Ishikawa (cell line): Measurements from ENCODE around the gene OPCML.

Source experiments
- EGR1 ChIP-seq: IDR thresholded peaks from 2 replicates; pipeline ENCODE4 v1.6.1; 2012
- EP300 ChIP-seq: IDR thresholded peaks from 2 replicates; pipeline ENCODE4 v1.6.1; 2012; ENCODE audit warnings: borderline replicate concordance
- REST ChIP-seq: IDR thresholded peaks from 2 replicates; pipeline ENCODE4 v1.6.1; 2012; ENCODE audit warnings: low read depth, mild to moderate bottlenecking
- TAF1 ChIP-seq: IDR thresholded peaks from 2 replicates; pipeline ENCODE4 v1.6.1; 2012; ENCODE audit warnings: low read depth, mild to moderate bottlenecking
- USF1 ChIP-seq: IDR thresholded peaks from 2 replicates; pipeline ENCODE4 v1.6.1; 2012
- YY1 ChIP-seq: IDR thresholded peaks from 2 replicates; pipeline ENCODE4 v1.6.1; 2012; ENCODE audit warnings: low read depth
- ZBTB7A ChIP-seq: IDR thresholded peaks from 2 replicates; pipeline ENCODE4 v1.6.1; 2012; ENCODE audit warnings: low read depth

- TF ChIP-seq EGR1 (no peak), REST (no peak), YY1 (no peak), TAF1 (no peak), EP300 (no peak), USF1 (no peak), ZBTB7A (no peak)
Observed at GRCh38 chr11:132943357-132943705, 589.0 kb downstream of the OPCML start.
